Kidney (tissue), 14 donors: Measurements from ENCODE around the gene VGLL4. TPM values are rescaled to one million over a fixed set of nuclear protein-coding genes. Genes with fewer than 3 reads are reported as not detected.

Experiments
- DNase-seq, 5 donors: peaks; one replicate each; pipeline ENCODE4 v3.0.0-alpha.2; 2013 to 2020
- FAIRE-seq: peaks from 2 replicates; lab custom pipeline; 2012; peaks lifted over from hg19 to GRCh38; lab: Jason Lieb, UNC
- H3K27ac ChIP-seq, 2 donors: one replicate each; pipeline ENCODE4 v1.7.0; 2013; ENCODE audit warnings: low read depth in 2 of 2, low read length in 2 of 2, inconsistent platforms in 1 of 2
- H3K27me3 ChIP-seq: one replicate; pipeline ENCODE4 v1.7.1; 2013; ENCODE audit warnings: low read length, inconsistent platforms; ENCODE audit not compliant: control insufficient read depth, insufficient read depth
- H3K36me3 ChIP-seq, 3 donors: one replicate each; pipeline versions ENCODE4 v1.7.0 to v1.7.1; 2013; ENCODE audit warnings: low read length in 3 of 3, control low read depth in 1 of 3, inconsistent platforms in 1 of 3; ENCODE audit not compliant: insufficient read depth in 3 of 3, control insufficient read depth in 2 of 3
- H3K4me1 ChIP-seq, 3 donors: one replicate each; pipeline versions ENCODE4 v1.7.0 to v1.7.1; 2013; ENCODE audit warnings: low read length in 3 of 3, inconsistent platforms in 1 of 3, low read depth in 1 of 3; ENCODE audit not compliant: control insufficient read depth in 2 of 3, insufficient read depth in 2 of 3
- H3K4me3 ChIP-seq, 3 donors: one replicate each; pipeline versions ENCODE4 v1.7.0 to v1.8.1; 2013; ENCODE audit warnings: low read length in 3 of 3, control low read depth in 1 of 3, inconsistent platforms in 1 of 3
- H3K9ac ChIP-seq, 3 donors: one replicate each; pipeline versions ENCODE4 v1.7.0 to v1.7.1; 2013; ENCODE audit warnings: low read length in 3 of 3, control low read depth in 1 of 3, inconsistent platforms in 1 of 3
- H3K9me3 ChIP-seq, 3 donors: one replicate each; pipeline versions ENCODE4 v1.7.0 to v1.7.1; 2013; ENCODE audit warnings: low read length in 3 of 3, control low read depth in 1 of 3, inconsistent platforms in 1 of 3; ENCODE audit not compliant: control insufficient read depth in 2 of 3, insufficient read depth in 1 of 3
- intact Hi-C: fragments of 100-400 bp; cut with DNase I; formaldehyde crosslinking; loops from one replicate; pipeline ENCODE4 v1.11.1; 2022
- polyA plus RNA-seq: library from polyadenylated mRNA; stranded (reverse); fragments of 350-450 nt; fragmentation: Illumina TruSeq; extraction: RNeasy Lipid Tissue Mini Kit (QIAGEN cat#74804); gene quantifications from one replicate; pipeline ENCODE4 v1.2.3, GENCODE V29; 2014; ENCODE audit warnings: low read depth, low replicate concordance; ENCODE audit not compliant: insufficient read depth
- total RNA-seq: library from RNA; stranded (reverse); fragmentation: NEBNext Ultra II Directional; extraction: Animal tissue kit (Norgen Biotek cat#: 25700); gene quantifications from one replicate; pipeline ENCODE4 v1.2.1, GENCODE V29; 2021
- TF ChIP-seq, protein P1 (sequence below): IDR thresholded peaks from 3 replicates; pipeline ENCODE4 v1.5.1; 2012; ENCODE audit warnings: mild to moderate bottlenecking, moderate library complexity, borderline replicate concordance; ENCODE audit not compliant: insufficient read depth; ENCODE audit errors: extremely low read depth
- donor health status: control.
- donor health status: control.
- donor health status: control.
- donor health status: control.
- donor health status: control.
- donor health status: DM: yes; HTN: yes; CAD: no.
- donor health status: Normal renal cell carcinoma (clear cell type).

VGLL4 gene
- total and polyA plus RNA-seq, 2 donors from 2014 or later = 41.4 to 78.5 TPM

DNA sequence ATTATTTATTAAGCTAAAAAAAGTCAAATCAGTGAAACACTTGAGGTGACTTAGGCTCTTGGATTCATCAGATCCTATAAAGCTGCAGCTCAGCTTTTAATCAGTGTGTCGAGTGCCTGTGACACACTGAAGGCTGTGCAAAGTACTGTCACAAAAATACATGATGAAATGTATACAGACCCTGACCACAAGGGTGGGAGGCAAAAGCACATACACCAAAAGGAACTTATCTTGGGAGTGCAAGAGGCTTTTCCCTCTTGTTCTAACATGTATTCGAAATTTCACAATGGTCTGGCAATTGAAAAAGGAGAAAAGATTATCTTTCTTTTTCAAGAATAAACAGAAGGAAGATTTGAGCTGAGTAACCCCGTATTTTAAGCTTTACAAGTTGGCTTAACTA lies 35.9 kb downstream of the VGLL4 start:
- Histone ChIP-seq H3K36me3 (peaks cover 0 to 3% (median 0%) of the 10 kb centered on the region in 3 donors), H3K4me3 (no peak overlapping the region), H3K27ac (no peak overlapping the region), H3K27me3 (no peaks in the 10 kb centered on the region), H3K9me3 (no peaks in the 10 kb centered on the region), H3K9ac (no peak overlapping the region), H3K4me1 (peaks cover 3 to 4% (median 4%) of the 10 kb centered on the region in 3 donors)
- intact Hi-C loops = no loop called here
- no peak for FAIRE-seq
- TF ChIP-seq, protein P1, sequence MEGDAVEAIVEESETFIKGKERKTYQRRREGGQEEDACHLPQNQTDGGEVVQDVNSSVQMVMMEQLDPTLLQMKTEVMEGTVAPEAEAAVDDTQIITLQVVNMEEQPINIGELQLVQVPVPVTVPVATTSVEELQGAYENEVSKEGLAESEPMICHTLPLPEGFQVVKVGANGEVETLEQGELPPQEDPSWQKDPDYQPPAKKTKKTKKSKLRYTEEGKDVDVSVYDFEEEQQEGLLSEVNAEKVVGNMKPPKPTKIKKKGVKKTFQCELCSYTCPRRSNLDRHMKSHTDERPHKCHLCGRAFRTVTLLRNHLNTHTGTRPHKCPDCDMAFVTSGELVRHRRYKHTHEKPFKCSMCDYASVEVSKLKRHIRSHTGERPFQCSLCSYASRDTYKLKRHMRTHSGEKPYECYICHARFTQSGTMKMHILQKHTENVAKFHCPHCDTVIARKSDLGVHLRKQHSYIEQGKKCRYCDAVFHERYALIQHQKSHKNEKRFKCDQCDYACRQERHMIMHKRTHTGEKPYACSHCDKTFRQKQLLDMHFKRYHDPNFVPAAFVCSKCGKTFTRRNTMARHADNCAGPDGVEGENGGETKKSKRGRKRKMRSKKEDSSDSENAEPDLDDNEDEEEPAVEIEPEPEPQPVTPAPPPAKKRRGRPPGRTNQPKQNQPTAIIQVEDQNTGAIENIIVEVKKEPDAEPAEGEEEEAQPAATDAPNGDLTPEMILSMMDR = no peak
- no peak for DNase-seq

DNA sequence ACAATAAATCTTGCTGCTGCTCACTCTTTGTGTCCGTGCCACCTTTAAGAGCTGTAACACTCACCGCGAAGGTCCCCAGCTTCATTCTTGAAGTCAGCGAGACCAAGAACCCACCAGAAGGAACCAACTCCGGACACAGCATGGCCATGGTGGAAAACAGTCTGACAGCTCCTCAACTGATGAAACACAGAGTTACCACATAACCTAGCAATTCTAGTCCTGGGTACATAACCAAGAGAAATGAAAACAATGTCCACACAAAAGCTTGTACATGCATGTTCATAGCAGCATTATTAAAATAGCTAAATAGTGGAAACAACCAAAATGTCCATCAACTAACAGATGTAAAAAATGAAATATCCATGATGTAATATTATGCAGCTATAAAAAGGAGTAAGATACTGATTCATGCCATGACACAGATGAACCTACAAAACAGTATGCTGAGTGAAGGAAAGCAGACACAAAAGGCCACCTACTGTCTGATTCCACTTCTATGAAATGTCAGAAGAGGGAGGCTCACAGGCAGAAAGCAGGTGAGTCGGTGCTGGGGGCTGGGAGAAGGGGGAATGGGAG lies 36.8 kb downstream of the VGLL4 start:
- no peak overlapping the region for H3K4me3 ChIP-seq
- H3K9ac ChIP-seq = no peak overlapping the region
- H3K27me3 ChIP-seq = no peaks in the 10 kb centered on the region
- peaks cover 0 to 4% (median 3%) of the 10 kb centered on the region in 3 donors for H3K4me1 ChIP-seq
- DNase-seq = no peak
- TF ChIP-seq, protein P1 = no peak
- no peak overlapping the region for H3K27ac ChIP-seq
- peaks cover 0 to 3% (median 0%) of the 10 kb centered on the region in 3 donors for H3K36me3 ChIP-seq
- no peak for FAIRE-seq
- H3K9me3 ChIP-seq = no peaks in the 10 kb centered on the region
- intact Hi-C loops = no loop called here

DNA sequence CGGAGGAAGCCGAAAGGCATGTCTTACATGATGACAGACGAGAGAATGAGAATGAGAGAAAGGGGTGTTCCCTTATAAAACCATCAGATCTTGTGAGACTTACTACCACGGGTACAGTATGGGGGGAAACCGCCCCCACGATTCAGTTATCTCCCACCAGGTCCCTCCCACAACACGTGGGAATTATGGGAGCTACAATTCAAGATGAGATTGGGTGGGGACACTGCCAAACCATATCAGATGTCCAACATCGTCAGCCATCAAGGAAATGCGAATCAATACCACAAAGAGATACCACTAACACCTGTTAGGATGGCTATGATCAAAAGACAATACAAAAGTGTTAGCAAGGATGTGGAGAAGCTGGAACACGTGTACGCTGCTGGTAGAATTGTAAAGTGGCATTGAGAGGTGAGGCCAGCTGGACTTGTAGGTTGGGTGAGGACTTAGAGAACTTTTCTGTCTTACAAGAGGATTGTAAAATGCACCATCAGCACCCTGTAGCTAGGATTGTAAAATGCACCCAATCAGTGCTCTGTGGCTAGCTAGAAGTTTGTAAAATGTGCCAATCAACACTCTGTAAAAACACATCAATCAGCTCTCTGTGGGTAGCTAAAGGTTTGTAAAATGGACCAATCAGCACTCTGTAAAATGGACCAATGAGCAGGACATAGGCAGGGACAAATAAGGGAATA lies 37.5 kb downstream of the VGLL4 start:
- H3K36me3 ChIP-seq = peaks cover 0 to 3% (median 0%) of the 10 kb centered on the region in 3 donors
- H3K9me3 ChIP-seq = no peaks in the 10 kb centered on the region
- H3K4me1 ChIP-seq = peaks cover 2 to 4% (median 3%) of the 10 kb centered on the region in 3 donors
- H3K9ac ChIP-seq = no peak overlapping the region
- intact Hi-C loops = no loop called here
- TF ChIP-seq, protein P1 = no peak
- no peaks in the 10 kb centered on the region for H3K27me3 ChIP-seq
- DNase-seq (no peak), FAIRE-seq (no peak)
- no peak overlapping the region for H3K27ac ChIP-seq
- no peak overlapping the region for H3K4me3 ChIP-seq
